ENCODE results near the gene SLC38A9. TPM values are rescaled to one million over a fixed set of nuclear protein-coding genes. Genes with fewer than 3 reads are reported as not detected.

SLC38A9 gene
- total and polyA plus RNA-seq, 4 donors = 11.4 to 31.0 (median 18.6) TPM

GRCh38 chr5:55682071-55682470 lies 30.1 kb downstream of the SLC38A9 start:
- Histone ChIP-seq H3K27me3 (ENCODE audit: control insufficient read depth in 4 of 4, insufficient read depth in 4 of 4, low read length in 3 of 4) (no peaks in the 10 kb centered on the region), H3K9ac (ENCODE audit: low read depth in 1 of 2, low read length in 2 of 2) (no peak overlapping the region), H3K27ac (ENCODE audit: low read depth in 1 of 2, low read length in 2 of 2) (no peak overlapping the region), H3K4me3 (ENCODE audit: low read depth in 1 of 3, low read length in 3 of 3) (no peak overlapping the region), H3K9me3 (ENCODE audit: control insufficient read depth in 4 of 4, low read length in 3 of 4) (no peaks in the 10 kb centered on the region), H3K4me1 (ENCODE audit: control insufficient read depth in 4 of 4, insufficient read depth in 4 of 4, low read length in 3 of 4) (no peaks in the 10 kb centered on the region), H3K36me3 (ENCODE audit: control insufficient read depth in 4 of 4, insufficient read depth in 3 of 4, low read depth in 1 of 4, low read length in 3 of 4) (no peaks in the 10 kb centered on the region)
- no peak for DNase-seq (ENCODE audit: low spot score)
- WGBS = 79% methylated on average over 1 of the region's 1 CpG
- TF ChIP-seq JUND (IDR thresholded peaks at IDR 0.05) (no peak), ZBTB33 (IDR thresholded peaks at IDR 0.05) (no peak), FOXA1 (IDR thresholded peaks at IDR 0.05) (no peak), GABPA (IDR thresholded peaks at IDR 0.05 in 1 of 2, conservative IDR thresholded peaks at IDR 0.05 in 1 of 2) (no peak), MAX (IDR thresholded peaks at IDR 0.05) (no peak), ATF3 (IDR thresholded peaks at IDR 0.05) (no peak), REST (IDR thresholded peaks at IDR 0.05) (no peak), CTCF (IDR thresholded peaks at IDR 0.05; ENCODE audit: low read depth, low read length, missing input control) (no peak), YY1 (IDR thresholded peaks at IDR 0.05) (no peak), RAD21 (IDR thresholded peaks at IDR 0.05) (no peak)

- Histone ChIP-seq H3K27me3 (ENCODE audit: control insufficient read depth in 4 of 4, insufficient read depth in 4 of 4, low read length in 3 of 4) (no peaks in the 10 kb centered on the region), H3K36me3 (ENCODE audit: control insufficient read depth in 4 of 4, insufficient read depth in 3 of 4, low read depth in 1 of 4, low read length in 3 of 4) (no peaks in the 10 kb centered on the region), H3K27ac (ENCODE audit: low read depth in 1 of 2, low read length in 2 of 2) (no peak overlapping the region), H3K9me3 (ENCODE audit: control insufficient read depth in 4 of 4, low read length in 3 of 4) (no peaks in the 10 kb centered on the region), H3K4me1 (ENCODE audit: control insufficient read depth in 4 of 4, insufficient read depth in 4 of 4, low read length in 3 of 4) (no peaks in the 10 kb centered on the region), H3K9ac (ENCODE audit: low read depth in 1 of 2, low read length in 2 of 2) (no peak overlapping the region), H3K4me3 (ENCODE audit: low read depth in 1 of 3, low read length in 3 of 3) (no peak overlapping the region)
- TF ChIP-seq TAF1 (conservative IDR thresholded peaks at IDR 0.05) (no peak), HNF4A (conservative IDR thresholded peaks at IDR 0.05) (no peak), REST (IDR thresholded peaks at IDR 0.05) (no peak), FOXA1 (IDR thresholded peaks at IDR 0.05) (no peak), ZBTB33 (IDR thresholded peaks at IDR 0.05) (no peak), MAX (IDR thresholded peaks at IDR 0.05) (no peak), NR2F2 (IDR thresholded peaks at IDR 0.05) (no peak), JUND (IDR thresholded peaks at IDR 0.05) (no peak), GABPA (IDR thresholded peaks at IDR 0.05 in 1 of 2, conservative IDR thresholded peaks at IDR 0.05 in 1 of 2) (no peak), HNF4G (IDR thresholded peaks at IDR 0.05) (no peak), FOXA2 (IDR thresholded peaks at IDR 0.05) (no peak), RXRA (IDR thresholded peaks at IDR 0.05) (no peak), YY1 (IDR thresholded peaks at IDR 0.05) (no peak)
- no peak for DNase-seq (ENCODE audit: low spot score)
- WGBS = 92% methylated on average over 1 of the region's 1 CpG
Observed at GRCh38 chr5:55681301-55681700, 30.8 kb downstream of the SLC38A9 start.

All from liver (tissue), 9 donors.